A673 (cell line): ENCODE measurements around the gene RNPEP. TPM values are rescaled to one million over a fixed set of nuclear protein-coding genes. Genes with fewer than 3 reads are reported as not detected.

Experiments used
- BruUV-seq: library from RNA; stranded (reverse); fragments of 400-500 nt; replicated peaks from 2 replicates; lab custom pipeline; 2021; lab: Mats Ljungman, UMichigan
- CTCF ChIA-PET: fragments of 300-600 bp; sonication (Branson Sonifier 250); formaldehyde crosslinking; loops from one replicate; lab custom pipeline; 2022; ENCODE audit warnings: antibody characterized with exemption; lab: Charles Lee
- POLR2A ChIA-PET: fragments of 300-600 bp; sonication (Branson Sonifier 250); formaldehyde crosslinking; loops from one replicate; lab custom pipeline; 2022; ENCODE audit warnings: antibody characterized with exemption; ENCODE audit not compliant: low non-redundant PET; lab: Charles Lee
- DNase-seq: peaks from one replicate; pipeline ENCODE4 v3.0.0-alpha.2; 2015; ENCODE audit warnings: low spot score
- H3K27ac ChIP-seq: fragments of 200-600 bp; sonication (generic); 2 replicates; pipeline ENCODE4 v1.5.1; 2016; ENCODE audit warnings: mixed run types, low read depth, mild to moderate bottlenecking, mixed read lengths, antibody characterized with exemption, low read length; ENCODE audit not compliant: poor library complexity, severe bottlenecking
- H3K27me3 ChIP-seq: fragments of 200-600 bp; sonication (generic); replicated peaks from 2 replicates; pipeline ENCODE4 v1.6.1; 2017; ENCODE audit warnings: mixed run types, low read depth, mild to moderate bottlenecking, mixed read lengths, antibody characterized with exemption, low read length; ENCODE audit not compliant: insufficient read depth, poor library complexity
- H3K36me3 ChIP-seq: fragments of 200-600 bp; sonication (generic); 2 replicates; pipeline ENCODE4 v1.6.1; 2016; ENCODE audit warnings: mixed run types, mild to moderate bottlenecking, mixed read lengths, antibody characterized with exemption, low read length; ENCODE audit not compliant: insufficient read depth, poor library complexity, severe bottlenecking
- H3K4me1 ChIP-seq: fragments of 200-600 bp; sonication (generic); 2 replicates; pipeline ENCODE4 v1.6.1; 2017; ENCODE audit warnings: mixed run types, mild to moderate bottlenecking, mixed read lengths, antibody characterized with exemption, low read length; ENCODE audit not compliant: insufficient read depth, poor library complexity, severe bottlenecking
- H3K4me3 ChIP-seq: fragments of 200-600 bp; sonication (generic); 2 replicates; pipeline ENCODE4 v1.5.1; 2016; ENCODE audit warnings: low read depth, mixed run types, mild to moderate bottlenecking, mixed read lengths, low read length; ENCODE audit not compliant: poor library complexity, severe bottlenecking
- H3K9me3 ChIP-seq: fragments of 200-600 bp; sonication (generic); 2 replicates; pipeline ENCODE4 v1.6.1; 2016; ENCODE audit warnings: mixed run types, low read depth, mild to moderate bottlenecking, mixed read lengths, antibody characterized with exemption, low read length; ENCODE audit not compliant: poor library complexity, severe bottlenecking
- CTCF ChIP-seq: fragments of 300-800, 200-600 bp; sonication (generic); conservative IDR thresholded peaks from 2 replicates; pipeline ENCODE4 v1.5.1; 2017; ENCODE audit warnings: low read depth, mild to moderate bottlenecking, antibody characterized with exemption, low read length, moderate library complexity, mixed read lengths
- EZH2 ChIP-seq: fragments of 200-600 bp; sonication (generic); IDR thresholded peaks from 2 replicates; pipeline ENCODE4 v1.6.1; 2017; ENCODE audit warnings: borderline replicate concordance, low read depth, mild to moderate bottlenecking, mixed read lengths, antibody characterized with exemption, low read length; ENCODE audit not compliant: poor library complexity, severe bottlenecking
- intact Hi-C: fragments of 100-400 bp; cut with micrococcal nuclease; formaldehyde crosslinking; loops from one replicate; pipeline ENCODE4 v1.10.0; 2022; ENCODE audit not compliant: unreplicated experiment
- total RNA-seq: library from RNA; stranded (reverse); gene quantifications from 2 replicates; pipeline ENCODE4 v1.2.3, GENCODE V29; 2021

The RNPEP gene
- total RNA-seq, 1 experiment from 2014 or later: 59.3 TPM

- no peaks in the 10 kb centered on the region for H3K9me3 ChIP-seq
- TF ChIP-seq EZH2 (no peak), CTCF (no peak)
- no peak overlapping the region for H3K27ac ChIP-seq
- H3K36me3 ChIP-seq: no peaks in the 10 kb centered on the region
- no TSS peak for BruUV-seq
- ChIA-PET POLR2A (no interaction called here), CTCF (interaction anchor here (0.7 kb wide), 1 partner anchor 921 kb away, joined by 3 read pairs; no protein-coding TSS in a partner anchor)
- intact Hi-C loops: no loop called here
- no peaks in the 10 kb centered on the region for H3K27me3 ChIP-seq
- H3K4me1 ChIP-seq: no peaks in the 10 kb centered on the region
- H3K4me3 ChIP-seq: no peak overlapping the region
- DNase-seq: no peak
These were observed 44.7 kb upstream of the RNPEP start for GRCh38 chr1:201937624-201938213.

- no peak for DNase-seq
- intact Hi-C loops: no loop called here
- Histone ChIP-seq H3K4me1 (no peaks in the 10 kb centered on the region), H3K4me3 (no peak overlapping the region), H3K36me3 (no peaks in the 10 kb centered on the region), H3K27ac (no peak overlapping the region), H3K9me3 (no peaks in the 10 kb centered on the region), H3K27me3 (no peaks in the 10 kb centered on the region)
- ChIA-PET CTCF (no interaction called here), POLR2A (no interaction called here)
- TF ChIP-seq EZH2: no peak
- no peak for TF ChIP-seq CTCF
- BruUV-seq: no TSS peak
These were observed 43.9 kb upstream of the RNPEP start for GRCh38 chr1:201938440-201939035.

GRCh38 chr1:201939148-201939547 lies 43.3 kb upstream of the RNPEP start:
- ChIA-PET CTCF (no interaction called here), POLR2A (no interaction called here)
- H3K9me3 ChIP-seq: no peaks in the 10 kb centered on the region
- no peak for TF ChIP-seq CTCF
- no peak for TF ChIP-seq EZH2
- no peaks in the 10 kb centered on the region for H3K27me3 ChIP-seq
- no peak overlapping the region for H3K4me3 ChIP-seq
- intact Hi-C loops: no loop called here
- no peaks in the 10 kb centered on the region for H3K36me3 ChIP-seq
- no peak for DNase-seq
- no TSS peak for BruUV-seq
- no peak overlapping the region for H3K27ac ChIP-seq
- no peaks in the 10 kb centered on the region for H3K4me1 ChIP-seq
